ENCODE data around the gene ACADSB.

DNA sequence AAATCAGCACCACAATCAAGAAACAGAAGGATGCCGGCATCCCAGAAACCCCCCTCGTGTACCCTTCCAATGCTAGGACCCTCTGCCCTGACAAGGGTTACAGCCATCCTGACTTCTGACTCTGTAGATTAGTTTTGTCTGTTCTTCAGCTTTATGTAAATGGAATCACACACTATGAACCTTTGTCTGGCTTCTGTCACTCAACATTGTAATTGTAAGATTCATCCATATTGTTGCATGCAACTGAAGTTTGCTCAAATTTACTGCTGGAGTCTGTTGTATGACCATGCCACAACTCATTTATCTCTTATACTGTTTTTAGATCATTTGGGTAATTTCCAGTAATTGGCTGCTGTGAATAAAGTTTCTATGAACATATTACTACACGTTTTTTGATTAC, 8.7 kb upstream of the ACADSB start:
- TF ChIP-seq, protein P1, sequence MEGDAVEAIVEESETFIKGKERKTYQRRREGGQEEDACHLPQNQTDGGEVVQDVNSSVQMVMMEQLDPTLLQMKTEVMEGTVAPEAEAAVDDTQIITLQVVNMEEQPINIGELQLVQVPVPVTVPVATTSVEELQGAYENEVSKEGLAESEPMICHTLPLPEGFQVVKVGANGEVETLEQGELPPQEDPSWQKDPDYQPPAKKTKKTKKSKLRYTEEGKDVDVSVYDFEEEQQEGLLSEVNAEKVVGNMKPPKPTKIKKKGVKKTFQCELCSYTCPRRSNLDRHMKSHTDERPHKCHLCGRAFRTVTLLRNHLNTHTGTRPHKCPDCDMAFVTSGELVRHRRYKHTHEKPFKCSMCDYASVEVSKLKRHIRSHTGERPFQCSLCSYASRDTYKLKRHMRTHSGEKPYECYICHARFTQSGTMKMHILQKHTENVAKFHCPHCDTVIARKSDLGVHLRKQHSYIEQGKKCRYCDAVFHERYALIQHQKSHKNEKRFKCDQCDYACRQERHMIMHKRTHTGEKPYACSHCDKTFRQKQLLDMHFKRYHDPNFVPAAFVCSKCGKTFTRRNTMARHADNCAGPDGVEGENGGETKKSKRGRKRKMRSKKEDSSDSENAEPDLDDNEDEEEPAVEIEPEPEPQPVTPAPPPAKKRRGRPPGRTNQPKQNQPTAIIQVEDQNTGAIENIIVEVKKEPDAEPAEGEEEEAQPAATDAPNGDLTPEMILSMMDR (IDR thresholded peaks at IDR 0.05): no peak
- TF ChIP-seq POLR2A (IDR thresholded peaks at IDR 0.05): no peak
- no peak for TF ChIP-seq POLR2AphosphoS5 (IDR thresholded peaks at IDR 0.05)
- TF ChIP-seq EP300 (IDR thresholded peaks at IDR 0.05): no peak
